HG03103 (cell line): ENCODE data around the gene PAXX.
"Not testable (repeated sequence)": the region's sequence is repeated elsewhere in the genome, so short reads cannot be mapped to it uniquely, and the experiment has no call there.

Experiments used
- ATAC-seq: cut with Tn5 transposase; IDR thresholded peaks from one replicate; pipeline ENCODE4 v1.9.1; 2021; ENCODE audit warnings: low read depth; ENCODE audit not compliant: unreplicated experiment

Gene PAXX

DNA sequence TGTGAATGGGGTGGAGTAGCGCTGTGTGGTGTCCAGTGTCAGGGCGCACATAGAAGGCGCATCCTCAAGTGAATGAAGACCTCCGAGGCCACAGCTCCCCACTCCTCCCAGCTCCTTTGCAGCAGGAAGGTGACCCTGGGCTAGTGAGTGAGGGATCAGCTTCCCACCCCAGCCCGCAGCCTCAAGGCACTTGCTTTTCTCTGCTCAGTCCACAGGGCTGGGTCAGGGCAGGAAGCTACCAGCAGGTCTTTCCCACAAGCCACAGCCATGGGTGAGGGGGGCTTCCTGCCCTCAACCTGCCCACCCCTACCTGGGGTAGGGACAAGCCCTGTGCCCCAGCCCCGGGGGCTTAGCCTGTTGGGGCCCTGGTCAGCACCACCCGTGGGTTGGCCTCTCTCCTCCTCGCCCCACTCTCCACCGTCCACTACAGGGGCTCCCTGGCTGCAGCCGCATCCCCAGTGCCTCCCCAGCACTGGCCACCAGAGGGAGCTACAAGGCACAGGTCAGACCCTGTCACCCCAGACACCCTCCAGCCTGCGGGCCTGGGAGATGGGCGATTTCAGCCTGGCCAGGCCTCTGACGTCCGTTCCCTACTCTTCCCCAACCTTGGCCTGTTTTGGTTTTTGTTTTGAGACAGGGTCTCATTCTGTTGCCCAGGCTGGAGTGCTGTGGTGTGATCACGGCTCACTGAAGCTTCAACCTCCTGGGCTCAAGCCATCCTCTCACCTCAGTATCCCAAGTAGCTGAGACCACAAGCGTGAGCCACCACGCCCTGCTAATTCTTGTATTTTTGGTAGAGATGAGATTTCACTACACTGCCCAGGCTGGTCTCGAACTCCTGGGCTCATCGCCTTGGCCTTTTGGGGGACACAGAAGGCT lies 37.1 kb downstream of the PAXX start:
- no peak for ATAC-seq

DNA sequence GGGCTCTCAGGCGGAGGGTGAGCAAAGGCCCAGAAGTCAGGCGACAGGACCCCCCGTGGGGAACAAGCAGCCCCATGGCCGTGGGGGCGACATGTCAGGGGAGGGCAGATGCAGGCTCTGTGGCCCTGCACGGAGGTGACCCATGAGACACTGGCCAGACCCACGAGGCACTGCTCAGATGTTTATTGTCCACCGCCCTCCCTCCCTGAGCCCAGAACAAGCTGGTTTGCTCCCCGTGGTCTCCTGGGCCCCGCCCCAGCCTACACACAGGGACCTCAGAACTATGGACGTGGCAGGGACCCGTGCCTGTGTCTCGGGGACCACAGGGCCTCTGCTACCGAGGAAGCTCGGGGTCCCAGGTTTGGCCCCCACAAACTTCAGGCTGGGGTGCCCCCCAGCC lies 37.8 kb downstream of the PAXX start:
- no peak for ATAC-seq

- ATAC-seq, result no peak
Measured at GRCh38 chr9:137030538-137031527, 38.6 kb downstream of the PAXX start.

GRCh38 chr9:137031904-137032640 lies 39.9 kb downstream of the PAXX start, which contains the start of gene FUT7:
FUT7 (minus strand) TSS chr9:137032088; CDS start chr9:137031991, 97 bp downstream.
- no peak for ATAC-seq

GRCh38 chr9:137032858-137033257 lies 40.6 kb downstream of the PAXX start:
- no peak for ATAC-seq

DNA sequence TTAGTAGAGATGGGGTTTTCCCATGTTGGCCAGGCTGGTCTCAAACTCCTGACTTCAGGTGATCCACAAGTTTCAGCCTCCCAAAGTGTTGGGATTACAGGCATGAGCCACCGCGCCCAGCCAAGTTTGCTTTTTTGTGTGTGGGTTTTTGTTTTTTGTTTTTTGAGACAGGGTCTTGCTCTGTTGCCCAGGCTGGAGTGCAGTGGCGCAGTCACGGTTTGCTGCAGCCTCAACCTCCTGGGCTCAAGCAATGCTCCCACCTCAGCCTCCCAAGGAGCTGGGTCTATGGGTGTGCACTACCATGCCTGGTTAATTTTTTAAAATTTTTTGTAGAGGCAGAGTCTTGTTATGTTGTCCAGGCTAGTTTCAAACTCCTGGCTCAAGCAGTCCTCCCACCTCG lies 41.3 kb downstream of the PAXX start:
- not testable (repeated sequence) for ATAC-seq

DNA sequence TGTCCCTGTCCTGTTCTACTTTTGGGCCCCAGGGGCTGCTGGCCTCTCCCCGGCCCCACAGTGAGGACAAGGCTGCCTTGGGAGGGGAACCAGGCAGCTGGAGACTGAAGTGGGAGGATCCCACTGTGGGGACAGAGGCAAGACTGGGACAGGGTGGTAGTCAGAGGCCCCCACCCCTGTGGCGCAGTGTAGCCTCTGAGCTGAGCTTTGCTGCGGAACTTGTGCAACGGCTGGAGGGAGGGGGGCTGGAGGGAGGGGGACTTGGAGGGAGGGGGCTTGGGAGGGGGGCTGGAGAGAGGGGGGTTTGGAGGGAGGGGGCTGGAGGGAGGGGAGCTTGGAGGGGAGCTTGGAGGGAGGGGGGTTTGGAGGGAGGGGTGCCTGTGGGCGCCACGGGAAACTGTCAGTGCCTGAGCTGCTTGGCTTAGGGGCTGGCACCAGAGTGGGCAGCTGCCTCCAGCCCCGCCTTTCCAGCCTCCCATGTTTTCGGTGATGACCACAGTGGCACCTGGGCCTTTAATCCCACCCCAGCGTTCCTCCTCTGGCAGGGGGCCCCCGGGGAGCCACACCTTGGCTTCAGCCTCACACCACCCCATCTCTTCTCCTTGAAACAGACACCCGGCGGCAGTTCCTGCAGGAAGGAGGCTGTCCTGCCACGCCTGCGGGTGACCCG lies 42.0 kb downstream of the PAXX start:
- ATAC-seq, result no peak

GRCh38 chr9:137034709-137035506 lies 42.7 kb downstream of the PAXX start:
- no peak for ATAC-seq

DNA sequence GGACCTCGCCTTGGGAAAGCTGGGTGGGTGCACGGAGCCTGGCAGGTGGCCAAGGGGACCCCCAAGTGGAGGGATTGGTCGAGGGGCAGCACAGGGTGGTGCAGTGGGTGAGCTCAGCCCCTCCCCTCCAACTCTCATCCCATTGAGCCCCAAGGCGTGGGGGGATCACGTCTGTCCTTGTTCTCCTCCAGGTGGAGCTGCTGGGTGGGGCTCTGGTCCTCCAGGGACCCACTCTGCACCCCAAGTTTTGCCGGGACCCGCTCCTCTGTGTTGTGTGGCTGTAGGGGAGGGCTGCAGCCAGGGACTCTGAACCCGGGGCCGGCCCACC lies 43.2 kb downstream of the PAXX start:
- no peak for ATAC-seq

- ATAC-seq, result no peak
Measured at GRCh38 chr9:137035937-137036336, 43.7 kb downstream of the PAXX start.

- ATAC-seq, result no peak
Measured at GRCh38 chr9:137037035-137037434, 44.8 kb downstream of the PAXX start.

GRCh38 chr9:137037483-137037882 lies 45.3 kb downstream of the PAXX start:
- ATAC-seq, result no peak

DNA sequence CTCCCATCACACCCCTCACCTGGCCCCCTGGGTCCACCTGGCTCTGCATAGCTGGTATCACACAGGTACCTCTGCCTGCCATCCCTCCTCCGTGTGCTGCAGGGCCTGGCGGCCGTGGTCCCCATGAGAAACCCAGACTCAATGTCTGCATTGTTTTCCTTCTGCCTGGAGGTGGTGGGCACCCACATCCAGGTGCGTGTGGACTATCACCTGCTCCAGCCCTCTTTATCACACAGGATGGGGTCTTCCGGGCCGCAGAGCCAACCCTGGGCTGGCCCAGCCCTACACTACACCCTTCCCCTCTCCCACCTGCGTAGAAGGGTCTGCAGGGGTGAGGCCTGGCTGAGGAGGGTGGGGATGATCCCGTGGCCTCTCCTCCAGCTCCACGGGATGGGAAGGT lies 46.7 kb downstream of the PAXX start:
- ATAC-seq, result no peak

DNA sequence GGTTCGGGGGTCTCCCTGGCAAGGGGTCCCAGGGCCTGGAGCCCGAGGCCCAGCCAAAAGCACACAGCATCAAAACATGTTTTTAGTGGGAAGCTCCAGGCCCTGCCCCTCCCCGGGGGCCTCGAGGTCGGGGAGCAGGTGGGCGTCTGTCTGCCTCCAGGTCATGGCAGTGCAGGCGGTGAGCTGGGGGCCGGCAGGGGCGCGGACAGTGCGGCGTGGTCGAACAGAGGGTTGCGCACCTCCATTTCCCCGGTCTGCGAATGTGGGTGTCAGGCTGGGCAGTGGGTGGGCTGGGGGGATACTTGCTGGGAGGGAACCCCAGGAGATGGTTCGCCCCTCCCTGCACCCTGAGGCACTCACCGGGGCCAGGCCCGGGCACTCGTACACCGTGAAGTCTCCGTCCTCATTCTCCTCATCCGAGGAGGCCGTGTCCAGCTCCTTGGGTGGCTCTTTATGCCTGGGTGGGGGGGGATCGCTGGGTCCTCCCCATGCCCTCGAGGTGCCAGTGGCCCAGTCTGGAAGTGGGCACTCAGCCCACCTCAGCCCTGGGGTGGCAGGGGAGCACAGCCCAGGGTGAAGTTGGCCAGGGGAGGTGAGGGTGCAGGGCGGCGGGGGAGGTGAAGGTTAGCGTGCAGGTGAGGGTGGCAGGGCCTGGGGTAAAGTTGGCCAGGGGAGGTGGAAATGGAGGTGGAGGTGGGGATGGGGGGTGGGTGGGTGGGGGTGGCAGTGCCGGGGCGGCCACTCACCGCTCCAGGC lies 47.6 kb downstream of the PAXX start:
- ATAC-seq, result no peak

DNA sequence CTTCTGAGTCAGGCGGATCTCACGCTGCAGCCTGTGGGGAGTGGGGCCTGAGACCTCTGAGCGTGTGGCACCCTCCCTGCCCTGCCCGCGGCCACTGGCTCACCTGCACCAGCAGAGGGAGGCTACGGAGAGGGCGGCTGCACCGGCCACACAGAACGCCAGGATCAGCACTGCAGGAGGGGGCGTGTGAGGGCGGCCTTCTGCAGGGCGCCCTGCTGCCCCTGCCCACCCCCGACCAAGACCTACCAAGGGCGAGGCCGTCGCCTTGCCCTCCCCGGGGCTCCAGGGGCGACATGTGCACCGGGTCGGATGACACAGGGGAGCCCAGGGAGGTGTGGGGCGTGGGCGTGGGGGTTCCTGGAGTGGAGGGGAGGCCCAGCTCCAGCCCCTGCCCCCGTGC lies 48.3 kb downstream of the PAXX start:
- no peak for ATAC-seq

DNA sequence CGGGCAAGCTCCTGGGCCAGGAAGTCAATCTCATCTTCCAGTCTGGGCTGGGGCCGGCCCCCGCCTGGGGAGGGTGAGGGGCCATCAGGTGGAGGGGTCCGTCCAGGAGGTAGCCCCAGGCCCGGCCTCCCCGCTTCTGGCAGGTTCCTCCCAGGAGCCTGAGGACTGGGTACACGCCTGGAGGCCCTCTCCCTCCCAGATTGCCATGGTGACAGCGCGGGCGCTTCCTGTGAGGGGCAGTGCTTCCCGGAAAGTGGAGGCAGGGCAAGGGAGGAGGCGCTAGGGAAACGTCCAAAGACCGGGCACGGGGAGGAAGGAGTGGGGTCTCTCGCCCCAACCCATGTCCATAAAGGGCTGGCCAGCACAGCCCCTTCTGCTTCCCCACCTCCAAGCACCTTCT lies 48.9 kb downstream of the PAXX start:
- no peak for ATAC-seq

DNA sequence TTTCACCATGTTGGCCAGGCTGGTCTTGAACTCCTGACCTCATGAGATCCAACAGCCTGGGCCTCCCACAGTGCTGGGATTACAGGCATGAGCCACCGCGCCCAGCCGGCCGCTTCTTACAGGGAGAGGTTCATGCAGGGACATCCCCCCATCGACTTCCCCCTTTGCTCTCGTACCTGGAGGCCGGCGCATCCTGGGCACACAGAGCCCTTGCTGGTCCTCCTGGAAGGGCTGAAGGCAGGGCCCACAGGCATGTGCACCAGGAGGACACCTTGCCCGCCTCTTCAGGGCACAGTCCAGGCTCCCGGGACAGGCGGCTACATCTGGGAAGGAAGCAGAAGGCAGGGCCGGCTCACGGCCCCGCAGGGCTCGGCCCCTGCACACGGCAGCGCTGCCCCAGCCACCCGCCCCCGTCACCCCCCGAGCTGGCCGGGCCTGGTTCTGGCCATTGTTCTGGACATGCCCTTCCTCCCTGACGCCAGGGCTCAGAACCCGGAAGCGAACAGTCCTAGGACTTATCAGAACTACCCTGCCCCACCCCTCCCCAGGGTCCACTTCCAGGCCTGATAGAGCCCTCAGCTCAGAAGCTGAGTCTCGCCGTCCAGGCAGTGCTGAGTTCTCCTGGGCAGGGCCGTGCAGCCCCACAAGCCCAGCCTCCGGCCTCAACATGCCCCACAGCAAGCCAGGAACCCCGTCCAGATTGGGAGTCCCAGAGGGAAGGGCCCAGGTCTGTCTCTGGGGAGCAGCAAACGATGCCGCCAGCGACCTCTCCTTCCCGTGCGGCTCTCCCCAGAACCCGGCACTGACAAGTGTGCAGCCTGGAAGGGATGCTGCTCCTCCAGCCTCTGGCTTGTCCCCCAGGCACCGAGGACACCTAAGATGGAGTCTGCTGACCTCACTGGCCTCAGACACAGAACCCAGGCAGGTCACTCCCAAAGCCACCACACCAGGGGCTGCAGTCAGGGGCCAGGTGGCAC lies 50.8 kb downstream of the PAXX start:
- no peak for ATAC-seq
